Activated CD4-positive, alpha-beta T cell treated with anti-CD3 and anti-CD28 coated beads, Interleukin-2, Interleukin-4, amounts not matched to agents 100 ng/mL and 50 ng/mL, durations not matched to agents 16 hours and 8 hours (primary cell): Measurements from ENCODE around the gene RIOK3.
A peak's percentile ranks its signal among the peaks of the same experiment; 100 is the strongest.

ENCODE experiments used
- DNase-seq: peaks from one replicate; pipeline ENCODE4 v3.0.0-alpha.2; 2020; ENCODE audit warnings: low spot score

RIOK3 gene

DNA sequence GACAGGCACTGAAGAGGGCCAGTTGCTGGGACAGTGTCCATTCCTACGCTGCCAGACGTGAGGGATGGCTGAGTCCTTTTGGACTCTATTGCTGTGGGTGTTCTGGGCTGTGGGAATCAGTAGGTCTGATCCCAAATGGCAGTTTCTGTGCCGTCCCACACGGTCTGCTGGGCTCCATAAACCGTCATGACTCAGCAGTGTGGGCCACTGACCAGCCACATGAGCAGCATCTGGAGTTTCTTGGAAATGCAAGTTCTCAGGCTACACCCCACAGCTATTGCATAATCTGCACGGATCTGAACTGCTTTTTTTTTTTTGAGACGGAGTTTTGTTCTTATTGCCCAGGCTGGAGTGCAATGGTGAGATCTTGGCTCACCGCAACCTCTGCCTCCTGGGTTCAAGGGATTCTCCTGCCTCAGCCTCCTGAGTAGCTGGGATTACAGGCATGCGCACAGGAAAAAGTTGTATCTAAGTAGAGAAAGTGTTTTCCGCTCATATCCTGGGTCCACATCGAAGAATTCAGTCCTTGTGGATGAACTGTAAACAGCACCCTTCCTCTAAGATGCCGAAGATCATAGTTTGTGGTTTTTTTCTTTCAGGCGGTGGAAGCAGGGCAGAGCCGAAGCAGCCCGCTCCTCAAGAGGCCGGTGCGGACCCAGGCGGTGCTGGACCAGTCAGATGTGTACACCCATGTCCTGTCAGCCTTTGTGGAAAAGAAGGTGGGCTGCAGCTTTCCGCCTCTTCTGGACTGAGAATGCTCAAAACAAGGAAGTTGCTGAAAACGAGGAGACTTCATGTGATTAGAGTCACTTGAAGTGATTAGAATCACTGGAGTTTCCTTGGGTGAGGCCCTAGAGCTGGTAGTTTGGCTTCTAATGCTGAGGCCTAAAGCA, 75.7 kb downstream of the RIOK3 start:
- DNase-seq, result no peak

DNA sequence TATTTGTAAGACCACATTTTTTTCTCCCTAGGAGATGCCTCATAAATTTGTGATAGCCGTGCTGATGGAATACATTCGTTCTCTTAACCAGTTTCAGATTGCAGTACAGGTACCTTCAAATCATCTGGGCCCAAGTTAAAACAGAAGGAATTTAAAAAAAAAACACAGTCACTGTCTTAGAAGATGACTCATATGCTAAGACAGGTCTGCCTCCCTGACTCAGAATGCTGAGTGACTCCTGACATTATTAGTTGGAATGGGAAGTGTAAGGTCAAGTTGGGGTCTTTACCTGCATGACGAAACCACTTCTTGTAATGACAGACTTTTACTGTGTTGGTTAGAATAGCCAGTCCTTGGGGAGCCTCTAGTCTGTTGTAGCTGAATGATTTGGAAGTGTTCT, 76.5 kb downstream of the RIOK3 start:
- peak; percentile 43 for DNase-seq

DNA sequence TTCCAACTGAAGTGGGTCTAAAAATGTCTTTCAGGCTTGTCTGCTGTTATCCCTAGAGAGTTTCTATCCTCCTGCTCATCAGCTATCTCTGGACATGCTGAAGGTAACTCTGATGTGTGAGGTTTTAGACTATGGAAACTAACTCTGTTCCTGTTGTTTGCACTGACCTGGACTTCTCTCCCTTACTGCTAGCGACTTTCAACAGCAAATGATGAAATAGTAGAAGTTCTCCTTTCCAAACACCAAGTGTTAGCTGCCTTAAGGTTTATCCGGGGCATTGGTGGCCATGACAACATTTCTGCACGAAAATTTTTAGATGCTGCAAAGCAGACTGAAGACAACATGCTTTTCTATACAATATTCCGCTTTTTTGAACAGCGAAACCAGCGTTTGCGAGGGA, 77.1 kb downstream of the RIOK3 start:
- no peak for DNase-seq

DNA sequence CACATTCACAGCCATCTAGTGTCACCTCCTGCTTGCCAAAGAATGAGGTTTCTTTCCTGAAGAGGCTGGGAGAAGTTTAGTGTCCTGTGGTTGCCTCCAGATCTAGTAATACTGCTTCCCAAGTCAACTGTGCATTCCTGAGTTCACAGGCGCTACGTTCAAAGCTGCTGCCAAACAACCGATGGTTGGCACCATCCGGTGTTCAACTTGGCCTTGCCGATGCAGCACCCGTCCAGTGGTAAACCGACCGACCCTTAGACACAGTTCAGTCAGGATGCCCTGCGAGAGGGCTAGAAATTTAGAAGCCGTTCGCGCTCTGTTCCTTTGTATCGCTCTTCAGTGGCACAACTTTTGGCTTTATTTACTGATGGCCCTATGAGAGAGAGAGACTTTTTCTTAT, 78.8 kb downstream of the RIOK3 start:
- no peak for DNase-seq
